MV-4-11 (cell line): ENCODE measurements around the gene CEP63.
"Not testable (repeated sequence)": the region's sequence is repeated elsewhere in the genome, so short reads cannot be mapped to it uniquely, and the experiment has no call there.

Source experiments
- DNase-seq: peaks from one replicate; lab custom pipeline; 2025; lab: John Stamatoyannopoulos, UW

CEP63 gene

DNA sequence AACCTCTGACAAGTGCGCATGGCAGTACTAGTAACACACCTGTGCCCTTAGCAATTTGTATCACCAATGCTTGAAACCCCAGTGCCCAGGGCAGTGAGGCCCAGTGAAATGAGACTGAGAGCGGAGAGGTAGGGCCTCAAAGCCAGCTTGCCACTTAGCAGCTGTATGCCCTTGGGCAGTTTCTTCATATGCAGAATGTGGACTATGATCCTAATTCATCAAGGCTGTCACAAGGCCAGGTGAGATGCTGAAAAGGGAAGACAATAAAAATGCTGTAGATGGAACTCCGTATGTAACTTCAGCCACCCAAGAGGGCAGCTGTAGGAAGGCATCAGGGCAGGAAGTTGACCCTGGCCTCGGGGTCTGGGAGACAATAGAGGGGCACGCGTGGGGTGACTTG, 90.6 kb downstream of the CEP63 start:
- no peak for DNase-seq

DNA sequence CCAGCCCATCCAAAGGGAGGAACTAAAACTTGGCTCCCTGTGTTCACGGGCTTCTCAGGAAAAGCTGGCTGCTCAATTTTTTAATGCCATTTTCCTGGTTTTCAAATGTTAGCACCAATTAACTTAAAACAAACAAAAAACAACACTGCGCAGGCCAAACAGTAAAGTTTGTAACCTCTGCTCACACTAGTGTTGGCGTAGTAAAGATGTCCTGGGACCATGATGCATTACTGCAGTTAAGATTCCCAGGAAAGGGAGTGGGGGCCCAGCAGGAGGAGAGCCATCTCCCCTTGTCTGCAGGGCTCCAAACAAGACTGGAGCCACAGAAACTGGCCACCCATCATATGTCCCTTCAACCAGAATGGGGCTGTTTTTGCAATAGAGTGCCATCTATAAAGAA, 91.0 kb downstream of the CEP63 start:
- DNase-seq, result no peak

DNA sequence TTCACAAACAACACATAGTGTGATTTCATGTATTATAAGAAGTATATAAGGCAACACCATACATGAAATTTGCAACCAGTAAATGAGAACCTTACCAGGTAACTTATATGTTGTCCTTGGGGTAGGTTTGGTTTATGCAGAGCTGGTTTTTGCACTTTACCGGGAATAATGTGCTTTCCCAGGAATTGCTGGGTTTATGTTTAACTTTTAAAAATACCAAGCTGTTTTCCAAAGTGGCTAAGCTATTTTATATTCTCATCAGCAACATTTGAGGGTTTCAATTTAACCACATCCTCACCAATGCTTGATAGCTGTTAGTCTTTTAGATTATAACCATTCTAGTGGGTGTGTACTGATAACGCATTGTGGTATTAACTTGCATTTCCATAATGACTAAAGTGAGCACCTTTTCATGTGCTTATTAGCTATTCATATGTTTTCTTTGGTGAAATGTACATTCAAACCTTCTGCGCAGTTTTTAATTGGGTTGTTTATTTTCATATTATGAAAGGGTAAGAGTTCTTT, 93.3 kb downstream of the CEP63 start:
- DNase-seq, result no peak

DNA sequence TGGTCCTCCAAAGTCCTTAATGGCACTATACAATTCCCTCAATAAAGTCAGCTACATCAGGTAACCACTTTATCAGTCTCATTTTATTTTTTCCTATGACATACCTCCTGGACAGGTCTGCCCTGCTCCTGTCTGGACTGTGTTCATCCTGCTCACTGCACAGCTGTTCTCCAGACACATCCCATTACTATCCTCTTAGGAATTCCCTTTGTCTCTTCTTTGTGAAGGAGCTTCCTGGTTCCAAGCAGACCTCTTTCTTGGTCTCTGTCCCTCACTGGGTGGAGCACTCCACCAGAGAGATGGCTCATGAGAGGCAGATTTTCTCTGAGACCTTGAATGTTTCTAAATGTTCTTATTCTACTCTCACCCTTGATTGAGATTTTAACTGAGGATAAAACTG, 104.9 kb downstream of the CEP63 start:
- DNase-seq, result no peak

DNA sequence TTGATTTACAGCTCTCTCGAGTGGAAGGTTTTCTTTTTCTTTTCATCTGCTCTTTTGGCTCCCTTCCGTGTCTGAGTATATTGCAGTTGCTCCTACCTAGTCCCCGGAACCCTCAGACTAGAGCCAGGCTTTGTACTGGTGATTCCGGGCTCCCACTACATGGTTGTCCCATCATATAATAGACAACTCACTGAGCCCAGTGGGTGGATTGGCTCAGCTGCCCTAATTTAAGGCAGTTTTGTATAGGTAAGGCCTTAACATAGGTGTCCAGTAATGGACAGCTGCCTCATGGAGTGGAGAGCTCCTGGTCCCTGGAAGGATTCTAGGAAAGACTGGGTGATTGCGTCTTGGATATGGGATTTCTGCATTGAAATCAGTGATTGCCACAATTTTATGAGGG, 106.9 kb downstream of the CEP63 start:
- DNase-seq, result no peak

DNA sequence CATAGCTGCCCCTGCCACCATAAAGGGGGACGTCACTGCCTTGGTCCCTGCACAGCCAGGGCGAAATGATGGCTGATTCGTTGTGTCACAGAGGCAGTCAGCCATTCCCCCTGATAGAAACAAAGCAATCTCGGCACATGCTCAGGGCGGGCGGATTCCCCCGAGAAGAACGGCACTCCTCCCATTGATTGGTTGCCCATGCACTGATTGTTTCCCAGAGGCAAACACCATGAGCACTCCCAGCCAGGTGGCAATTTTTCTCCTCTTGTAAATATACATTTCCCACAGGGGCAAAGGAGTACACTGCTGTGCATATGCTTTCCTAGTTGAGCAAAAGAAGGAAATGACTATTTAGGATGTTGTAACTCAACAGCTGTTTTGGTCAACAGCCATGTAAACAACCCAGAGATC, 108.5 kb downstream of the CEP63 start:
- DNase-seq, result no peak

DNA sequence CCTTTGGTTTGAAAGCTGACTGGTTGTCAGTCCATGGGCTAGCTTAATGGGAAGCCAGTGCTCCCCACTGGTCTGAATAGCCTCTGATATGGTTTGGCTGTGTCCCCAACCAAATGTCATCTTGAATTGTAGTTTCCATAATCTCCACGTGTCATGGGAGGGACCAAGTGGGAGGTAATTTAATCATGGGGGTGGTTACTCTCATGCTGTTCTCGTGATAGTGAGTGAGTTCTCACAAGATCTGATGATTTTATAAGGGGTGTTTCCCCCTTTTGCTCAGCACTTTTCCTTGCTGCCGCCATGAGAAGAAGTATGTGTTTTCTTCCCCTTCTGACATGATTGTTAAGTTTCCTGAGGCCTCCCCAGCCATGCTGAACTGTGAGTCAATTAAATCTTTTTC, 109.1 kb downstream of the CEP63 start:
- not testable (repeated sequence) for DNase-seq

DNA sequence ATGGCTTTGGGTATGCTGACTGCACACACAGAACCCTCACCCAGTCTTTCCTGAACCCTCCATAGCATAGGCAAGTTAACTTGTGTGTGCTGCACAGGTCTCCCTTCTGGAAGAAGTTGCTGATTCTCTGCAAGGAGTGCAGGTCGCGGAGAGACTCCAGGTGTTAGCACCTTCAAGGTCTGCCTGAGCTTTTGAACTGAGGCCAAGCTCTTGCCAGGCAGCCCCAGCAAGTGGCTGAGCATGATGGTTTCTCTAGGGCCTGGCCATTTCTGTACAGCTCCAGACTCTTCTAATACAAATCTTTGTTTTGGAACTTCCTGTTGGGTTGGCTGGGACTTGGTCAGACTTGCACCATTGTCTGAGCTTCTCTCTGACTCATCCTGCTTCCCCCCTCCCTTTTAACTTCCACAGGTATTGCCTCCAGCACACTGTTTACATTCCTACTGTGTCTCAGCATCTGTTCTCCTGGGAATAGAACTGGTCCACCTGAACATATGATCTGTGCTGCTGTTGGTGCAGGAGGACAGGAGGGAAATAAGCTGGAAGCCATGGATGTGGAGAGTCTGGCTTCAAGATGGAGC, 111.6 kb downstream of the CEP63 start:
- no peak for DNase-seq

DNA sequence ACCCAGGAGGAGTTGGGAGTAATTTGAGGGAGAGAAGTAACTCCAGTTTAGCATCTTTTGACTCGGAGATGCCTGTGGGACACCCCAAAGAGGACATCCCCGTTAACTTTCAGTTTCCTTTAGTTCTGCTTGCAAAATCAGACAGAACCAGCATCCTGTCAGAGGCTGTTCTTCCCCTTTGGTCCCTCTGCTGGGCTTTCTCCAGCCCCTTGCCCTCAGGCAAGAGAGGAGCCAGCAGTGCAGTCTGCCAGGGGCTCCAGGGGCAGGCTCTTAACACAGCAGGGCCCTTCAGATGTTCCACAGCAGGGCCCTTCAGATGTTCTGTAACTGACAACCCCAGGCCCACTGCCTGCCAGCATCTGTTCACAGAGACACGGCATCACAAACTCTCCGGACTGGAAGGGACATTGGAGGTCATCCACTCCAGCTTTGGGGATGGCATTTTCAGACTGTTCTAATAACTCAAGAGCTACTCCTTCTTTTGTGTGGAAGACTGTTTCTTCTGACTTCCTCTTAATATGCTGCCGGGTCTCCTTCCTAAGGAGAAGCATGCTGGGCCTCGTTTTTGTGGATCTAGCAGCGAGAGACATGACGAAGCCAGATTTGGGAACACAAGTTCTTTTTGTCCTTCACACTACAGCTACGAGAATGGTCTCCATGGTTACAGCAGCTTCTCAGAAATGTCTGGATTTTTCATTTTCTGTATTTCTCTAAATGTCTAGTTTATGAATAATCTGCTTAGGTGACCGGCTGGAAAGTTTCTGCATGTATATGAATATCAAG, 113.1 kb downstream of the CEP63 start:
- DNase-seq, result peak; percentile 32

DNA sequence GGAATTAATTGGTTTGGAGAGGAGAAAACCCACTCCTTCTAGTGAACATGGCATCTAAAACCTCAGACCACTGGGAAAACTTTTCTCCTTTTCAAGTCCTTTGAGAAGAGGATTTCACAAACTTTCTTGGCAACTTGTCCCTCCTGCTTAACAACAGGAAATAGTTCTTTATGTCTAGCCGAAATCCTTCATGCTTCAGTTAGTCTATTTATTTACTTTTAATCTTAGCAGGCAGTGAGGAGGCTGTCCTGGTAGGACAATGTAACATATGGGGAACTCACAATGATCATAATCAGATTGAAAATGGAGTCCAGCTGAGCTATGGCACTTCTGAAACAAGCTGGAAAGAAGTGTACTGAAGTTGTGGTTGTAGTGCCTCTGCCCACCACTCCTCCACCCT, 114.3 kb downstream of the CEP63 start:
- DNase-seq, result no peak

DNA sequence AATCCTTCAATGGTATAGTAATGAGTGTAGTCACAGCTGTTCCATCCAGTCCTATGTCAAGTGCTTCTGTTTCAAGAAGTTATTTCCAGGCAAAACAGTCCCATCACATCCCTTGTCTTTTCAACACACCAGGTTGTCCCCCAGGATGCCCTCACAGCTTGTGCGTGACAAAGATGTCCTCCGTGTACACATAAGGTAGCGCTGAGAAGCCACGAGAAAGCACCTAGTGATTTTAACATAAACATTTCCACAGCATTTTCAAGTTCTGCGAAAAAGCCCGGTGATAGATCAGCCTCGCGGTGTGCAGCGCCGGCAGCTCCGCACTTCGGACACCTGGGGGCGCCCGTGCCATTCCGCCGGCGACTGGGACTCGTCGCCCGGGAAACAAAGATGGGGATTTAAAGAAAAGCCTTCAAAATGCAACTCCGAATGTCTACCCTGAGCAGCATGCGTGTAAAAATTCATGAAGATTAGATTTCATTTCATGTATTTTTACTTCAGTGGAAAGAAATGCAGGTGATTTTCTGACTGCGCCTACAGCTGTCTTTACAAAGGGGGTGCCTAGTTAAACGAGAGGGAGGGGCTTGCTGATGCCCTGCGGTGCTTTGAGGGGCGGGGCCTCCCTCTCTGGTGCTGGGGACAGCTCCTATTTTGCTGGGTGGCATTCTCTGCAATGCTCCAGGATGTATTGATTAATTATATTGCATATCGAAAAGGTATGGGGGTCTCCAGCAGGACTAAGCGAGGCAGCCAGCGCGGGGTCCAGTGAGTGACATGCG, 115.0 kb downstream of the CEP63 start:
- peak; percentile 30 for DNase-seq

DNA sequence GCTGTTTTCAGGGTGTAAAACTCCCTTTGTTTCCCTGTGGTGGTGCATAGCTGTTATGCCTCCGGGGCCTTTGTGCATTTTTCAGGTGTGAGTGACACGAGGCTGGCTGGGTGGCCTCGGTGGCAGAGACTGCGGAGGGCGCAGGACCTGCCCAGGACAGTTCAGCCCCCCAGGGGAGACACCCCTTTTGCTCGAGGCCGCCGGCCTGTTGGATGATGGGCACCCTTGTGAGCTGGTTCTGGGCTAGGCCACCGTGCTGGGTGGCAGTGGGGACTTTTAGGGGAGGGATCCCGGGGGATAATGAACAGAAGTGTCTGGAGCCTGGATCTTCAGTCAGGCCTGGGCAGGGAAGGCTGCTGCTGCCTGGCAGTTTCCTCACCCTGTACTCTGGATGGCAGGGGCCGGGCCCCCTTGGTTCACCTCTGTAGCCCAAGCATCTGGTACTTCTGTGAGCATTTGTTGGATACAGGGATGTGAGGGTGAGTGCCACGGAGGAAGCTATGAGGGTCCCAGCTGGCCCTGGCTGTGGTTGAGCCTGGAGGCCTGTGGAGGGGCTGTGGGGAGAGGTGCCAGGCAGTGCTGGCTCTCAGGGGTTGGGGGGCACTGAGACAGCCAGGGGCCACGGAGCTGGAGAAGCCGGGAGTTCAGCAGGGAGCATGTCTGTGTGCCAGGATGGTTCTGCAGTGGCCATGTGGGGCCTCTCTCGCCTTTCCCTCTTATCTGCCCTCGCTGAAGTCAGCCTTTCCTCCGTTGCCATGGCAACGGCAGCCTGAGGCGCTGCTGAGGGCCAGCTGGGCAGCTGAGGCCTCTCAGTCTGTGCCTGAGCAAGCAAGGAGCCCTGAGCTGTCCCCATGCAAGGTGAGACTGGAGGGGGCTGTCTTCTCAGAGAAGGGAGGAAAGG, 115.9 kb downstream of the CEP63 start:
- no peak for DNase-seq

DNA sequence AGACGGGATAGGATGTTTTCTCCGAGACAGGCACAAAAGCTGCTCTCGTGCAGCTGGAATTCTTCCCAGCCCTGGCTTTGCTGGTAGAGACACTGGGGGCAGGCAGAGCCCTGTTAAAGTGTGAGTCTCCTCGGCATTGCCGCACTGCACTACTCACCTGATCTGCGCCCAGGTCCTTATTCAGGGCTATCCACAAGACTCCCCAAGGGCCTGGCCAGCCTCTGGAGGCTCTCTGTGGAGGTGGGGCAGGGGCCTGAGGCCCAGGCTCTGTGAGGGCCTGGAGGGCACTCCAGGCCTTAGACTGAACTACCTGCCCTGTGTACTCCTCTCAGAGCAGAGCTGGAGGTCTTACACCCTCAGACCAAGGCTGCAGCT, 116.6 kb downstream of the CEP63 start:
- DNase-seq, result no peak

DNA sequence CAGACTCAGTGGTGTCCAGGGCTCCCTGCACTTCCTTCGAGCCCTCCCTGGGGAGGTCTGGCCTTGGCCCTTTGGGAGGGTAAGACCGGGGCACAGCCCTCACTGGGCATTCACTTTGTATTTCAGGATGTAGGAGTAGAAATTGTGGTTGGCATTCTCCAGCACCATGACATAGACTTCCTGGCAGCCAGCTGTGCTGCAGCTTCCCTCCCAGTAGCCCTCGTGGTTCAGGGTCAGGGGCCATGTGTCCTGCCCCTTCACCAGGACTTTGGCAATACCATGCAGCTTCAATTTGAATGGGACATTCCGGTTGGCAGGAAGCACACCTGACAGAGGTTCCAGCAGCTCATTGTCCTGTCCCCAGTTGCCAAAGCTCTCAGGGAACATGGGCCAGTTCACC, 117.6 kb downstream of the CEP63 start:
- no peak for DNase-seq

DNA sequence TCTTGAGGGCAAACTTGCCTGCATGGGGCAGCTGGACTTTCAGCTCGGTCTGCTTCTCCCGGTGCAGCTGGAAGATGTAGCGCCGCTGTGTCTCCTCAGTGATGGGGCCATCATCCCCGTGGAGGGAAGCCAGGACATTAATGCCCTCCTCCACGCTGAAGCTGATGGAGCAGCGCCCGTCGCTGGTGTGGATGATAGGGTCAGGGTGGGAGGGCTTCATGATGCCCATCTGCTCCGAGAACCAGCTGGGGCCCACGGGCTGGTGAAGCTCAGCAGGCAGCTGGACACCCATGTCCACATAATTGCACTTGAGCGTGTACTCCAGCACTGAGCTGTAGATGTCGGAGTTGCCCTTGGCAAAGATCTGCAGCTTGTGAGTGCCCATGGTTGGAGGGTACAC, 118.1 kb downstream of the CEP63 start:
- no peak for DNase-seq

DNA sequence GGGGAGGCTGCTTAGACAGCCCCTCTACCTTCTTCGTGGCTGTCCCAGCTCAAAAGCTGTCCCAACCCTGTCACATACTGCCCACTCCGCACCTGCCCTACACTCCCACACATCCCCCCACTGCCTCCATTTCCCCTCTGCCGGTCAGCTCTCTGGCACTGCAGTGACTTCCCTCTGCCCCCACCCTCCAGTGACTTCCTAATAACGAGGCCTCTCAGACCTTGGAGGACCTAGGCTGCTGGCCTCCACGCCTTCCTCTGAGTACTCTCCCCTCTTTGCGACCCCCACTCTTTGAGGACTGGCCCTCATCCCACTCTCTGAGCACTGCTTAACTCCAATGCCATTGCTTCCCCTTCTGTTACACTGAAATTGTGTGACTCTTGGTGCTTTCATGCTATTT, 119.7 kb downstream of the CEP63 start:
- DNase-seq, result no peak

DNA sequence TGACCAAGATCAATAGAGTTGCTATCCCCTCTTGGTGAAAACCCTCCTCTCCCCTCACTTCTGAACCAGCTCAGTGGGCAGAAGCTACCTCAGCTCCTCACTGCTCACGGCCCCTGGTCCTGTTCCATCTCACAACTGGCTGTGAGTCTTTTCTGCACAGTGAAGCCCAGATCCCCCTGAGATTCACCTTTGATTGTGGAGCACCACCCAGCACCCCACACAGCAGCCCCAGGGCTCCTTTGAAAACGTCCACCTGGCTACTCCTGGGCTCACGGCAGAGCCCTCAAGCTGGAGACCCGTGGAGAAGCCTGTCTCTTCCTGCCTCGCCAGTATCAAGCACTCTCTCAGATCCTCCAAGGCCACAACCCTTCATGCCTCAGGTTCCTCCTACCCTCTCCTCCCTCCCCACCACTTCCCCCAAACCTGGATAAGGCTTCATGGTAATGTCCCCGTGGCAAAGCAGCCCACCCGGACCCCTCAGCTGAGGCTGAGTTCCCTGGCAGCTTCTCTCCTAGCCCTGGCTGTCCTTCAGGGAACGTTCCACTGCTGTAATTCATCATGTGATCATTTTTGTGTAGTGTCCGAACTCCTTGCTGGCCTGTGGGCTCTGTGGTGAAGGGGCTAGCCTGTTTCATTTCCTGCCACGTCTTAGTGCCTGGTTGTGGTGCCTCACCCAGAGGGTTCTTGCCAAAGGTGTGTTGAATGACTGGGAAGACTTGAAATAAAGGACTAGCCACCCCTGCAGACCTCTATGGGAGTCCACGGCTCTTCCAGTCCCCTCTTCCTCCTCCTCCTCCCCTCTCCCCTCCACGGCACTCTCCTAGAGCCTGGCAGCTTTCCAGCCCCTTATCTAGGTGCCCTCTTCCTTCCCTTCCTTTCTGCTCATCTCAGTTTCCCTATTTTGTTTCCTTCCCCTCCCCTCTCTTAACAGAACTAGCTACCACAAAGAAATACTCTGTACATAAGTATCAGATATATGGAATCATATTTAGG, 120.5 kb downstream of the CEP63 start:
- no peak for DNase-seq

DNA sequence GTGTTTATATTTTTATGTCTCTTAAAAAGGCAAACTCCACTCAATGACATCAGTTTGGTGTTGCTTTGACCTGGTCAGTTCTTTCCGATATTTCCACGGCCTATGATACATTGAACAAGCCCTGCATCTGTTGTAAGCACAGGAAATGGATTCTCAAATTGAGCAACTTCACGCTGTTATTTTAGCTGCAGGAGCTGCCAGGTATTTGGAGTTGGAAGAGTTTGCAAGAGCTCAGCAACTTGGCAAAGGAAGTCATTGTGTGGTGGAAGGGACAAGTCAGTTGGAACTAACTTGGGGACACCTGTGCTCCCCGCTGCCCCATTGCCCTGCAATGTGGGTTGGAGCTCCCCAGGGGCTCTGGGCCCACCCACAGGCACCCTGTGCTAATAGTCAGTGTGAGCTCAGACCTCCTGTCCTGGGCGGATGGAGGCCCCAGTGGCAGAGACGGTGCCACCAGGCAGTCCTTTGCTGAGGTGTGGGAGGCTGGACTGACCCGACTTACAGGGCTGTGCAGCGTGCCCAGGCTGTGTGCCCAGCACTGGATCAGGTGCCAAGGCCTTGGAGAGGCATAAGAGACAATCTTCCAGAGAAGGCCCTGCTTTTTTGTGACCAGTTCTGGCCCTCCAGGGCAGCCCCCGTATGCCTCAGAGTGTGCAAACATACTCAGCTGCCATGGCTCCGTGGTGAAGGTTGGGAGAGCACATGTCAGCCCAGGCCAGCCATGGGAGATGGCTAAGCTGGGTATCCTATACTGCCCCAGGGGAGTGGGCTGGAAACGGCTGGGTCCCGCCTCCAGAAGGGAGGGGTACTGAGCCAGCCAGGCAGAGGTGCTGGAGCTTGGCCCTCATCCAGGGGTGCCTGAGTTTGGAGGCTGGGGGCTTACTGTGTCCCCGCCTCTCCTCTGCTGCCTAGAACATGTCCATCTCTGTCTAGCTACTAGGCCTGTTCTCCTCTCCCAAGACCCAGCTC, 121.5 kb downstream of the CEP63 start:
- no peak for DNase-seq

DNA sequence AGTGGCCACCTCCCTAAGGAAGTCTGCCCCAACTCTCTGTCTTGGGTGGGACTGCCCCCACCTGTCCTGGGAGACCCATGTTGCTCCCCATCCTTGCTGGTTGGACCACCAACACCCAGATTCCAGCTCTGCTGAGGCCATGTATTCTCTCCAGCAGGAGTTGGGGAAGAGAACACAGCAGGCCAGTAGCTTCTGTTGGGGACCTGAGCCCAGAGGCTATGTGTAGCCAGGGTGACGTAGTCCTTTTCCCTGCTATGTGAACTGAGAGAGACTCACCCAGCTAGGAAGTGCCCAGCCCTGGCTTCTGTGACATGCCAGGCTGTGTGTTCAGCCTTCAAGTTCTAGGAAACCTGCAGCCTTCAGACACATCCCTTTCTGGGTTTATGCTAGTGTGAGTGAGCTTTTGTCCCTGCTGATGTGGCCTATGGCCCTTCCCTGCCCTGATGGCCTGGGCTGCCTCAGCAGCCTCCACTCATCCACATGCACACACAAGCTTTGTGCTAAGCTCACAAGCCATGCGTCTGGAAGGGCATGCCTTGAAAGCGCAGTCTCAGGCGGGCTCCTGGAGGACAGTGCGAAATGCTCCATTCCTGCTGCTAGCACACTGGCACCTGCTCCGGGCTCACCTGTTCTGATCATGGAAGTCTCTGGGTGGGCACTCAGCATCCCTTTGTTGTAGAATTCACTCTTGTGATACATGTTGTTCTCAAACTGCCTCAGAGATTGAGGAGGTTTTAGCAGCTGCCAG, 122.3 kb downstream of the CEP63 start:
- no peak for DNase-seq
